GM12875 (cell line): ENCODE results near the gene VWF.

Experiments
- H3K4me3 ChIP-seq: one replicate; pipeline ENCODE4 v1.5.1; 2011; ENCODE audit warnings: low read depth, low read length, control low read depth
- TF ChIP-seq, protein P1 (sequence below): IDR thresholded peaks from 2 replicates; pipeline ENCODE4 v1.5.1; 2011; ENCODE audit warnings: low read depth, mild to moderate bottlenecking, control low read depth, inconsistent platforms, low read length, moderate library complexity, borderline replicate concordance; ENCODE audit not compliant: insufficient read depth

Gene VWF

DNA sequence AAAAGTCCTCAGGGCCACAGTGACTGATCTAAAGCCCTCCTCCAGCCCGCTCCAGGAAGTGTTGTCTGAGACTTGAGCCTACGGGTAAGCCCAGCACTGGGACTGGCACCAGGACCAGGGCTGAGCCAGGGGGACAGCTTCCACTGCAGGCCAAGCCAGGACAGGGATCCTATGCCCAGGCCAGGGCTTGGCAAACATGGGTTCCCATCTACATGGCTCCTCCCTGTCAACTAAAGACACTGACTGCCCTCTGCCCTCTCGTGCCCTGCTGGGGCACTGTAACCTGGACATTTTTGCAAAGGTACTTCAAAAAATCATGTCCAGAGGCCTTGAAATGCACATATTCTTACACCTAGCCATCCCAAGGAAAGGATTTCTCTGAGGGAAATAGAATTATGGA, 88.0 kb downstream of the VWF start:
- H3K4me3 ChIP-seq, result no peak overlapping the region
- TF ChIP-seq, protein P1, sequence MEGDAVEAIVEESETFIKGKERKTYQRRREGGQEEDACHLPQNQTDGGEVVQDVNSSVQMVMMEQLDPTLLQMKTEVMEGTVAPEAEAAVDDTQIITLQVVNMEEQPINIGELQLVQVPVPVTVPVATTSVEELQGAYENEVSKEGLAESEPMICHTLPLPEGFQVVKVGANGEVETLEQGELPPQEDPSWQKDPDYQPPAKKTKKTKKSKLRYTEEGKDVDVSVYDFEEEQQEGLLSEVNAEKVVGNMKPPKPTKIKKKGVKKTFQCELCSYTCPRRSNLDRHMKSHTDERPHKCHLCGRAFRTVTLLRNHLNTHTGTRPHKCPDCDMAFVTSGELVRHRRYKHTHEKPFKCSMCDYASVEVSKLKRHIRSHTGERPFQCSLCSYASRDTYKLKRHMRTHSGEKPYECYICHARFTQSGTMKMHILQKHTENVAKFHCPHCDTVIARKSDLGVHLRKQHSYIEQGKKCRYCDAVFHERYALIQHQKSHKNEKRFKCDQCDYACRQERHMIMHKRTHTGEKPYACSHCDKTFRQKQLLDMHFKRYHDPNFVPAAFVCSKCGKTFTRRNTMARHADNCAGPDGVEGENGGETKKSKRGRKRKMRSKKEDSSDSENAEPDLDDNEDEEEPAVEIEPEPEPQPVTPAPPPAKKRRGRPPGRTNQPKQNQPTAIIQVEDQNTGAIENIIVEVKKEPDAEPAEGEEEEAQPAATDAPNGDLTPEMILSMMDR, result no peak

DNA sequence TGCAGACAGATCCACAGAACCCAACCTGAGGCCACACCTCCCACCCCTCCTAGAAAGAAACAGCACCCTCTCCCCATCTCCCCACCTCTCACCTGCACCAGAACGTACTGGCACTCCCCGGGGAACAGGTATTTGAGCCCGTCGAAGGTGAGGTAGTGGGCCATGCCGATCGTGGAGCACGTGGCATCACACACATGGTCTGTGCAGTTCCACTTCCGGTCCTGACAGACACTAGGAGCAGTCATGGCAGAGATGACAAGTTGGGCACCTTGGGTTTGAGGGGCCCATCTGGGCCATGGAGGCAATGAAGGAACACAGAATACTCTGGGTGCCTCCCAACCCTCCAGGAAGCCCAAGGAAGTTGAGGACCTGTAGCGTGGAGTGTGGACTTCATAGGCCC, 89.9 kb downstream of the VWF start:
- no peak overlapping the region for H3K4me3 ChIP-seq
- TF ChIP-seq, protein P1, result no peak

DNA sequence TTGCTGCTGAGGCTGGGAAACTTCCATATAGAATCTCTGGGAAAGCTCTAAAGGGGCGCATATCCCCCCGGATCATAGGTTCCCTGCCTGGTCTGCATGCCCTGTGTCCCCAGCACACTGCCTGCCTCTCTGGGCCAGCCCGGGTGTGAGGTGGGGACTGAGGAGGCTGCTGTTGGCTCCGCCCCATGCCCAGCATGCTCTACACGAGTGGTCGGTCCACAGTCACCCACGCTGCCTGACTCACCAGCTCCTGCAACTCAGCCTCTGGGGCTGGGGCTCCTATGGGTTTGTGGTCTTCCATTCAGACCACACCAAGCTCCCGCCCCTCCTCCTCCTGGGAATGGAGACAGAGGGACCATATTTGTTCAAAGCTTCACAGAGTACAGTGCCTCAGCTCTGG, 90.9 kb downstream of the VWF start:
- no peak overlapping the region for H3K4me3 ChIP-seq
- TF ChIP-seq, protein P1, result no peak

DNA sequence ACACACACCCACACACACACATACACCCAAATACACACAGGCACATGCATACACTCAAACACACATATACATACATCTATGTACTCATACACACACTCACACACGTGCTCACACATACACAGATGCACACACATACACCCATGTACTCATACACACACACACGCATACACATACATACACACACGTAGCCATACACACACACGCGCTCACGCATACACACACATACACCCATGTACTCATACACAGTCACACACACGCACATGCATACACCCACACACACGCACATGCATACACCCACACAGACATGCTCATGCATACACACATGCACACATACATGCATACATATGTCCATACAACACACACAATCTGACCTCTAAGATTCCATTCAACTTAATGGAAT, 91.7 kb downstream of the VWF start:
- H3K4me3 ChIP-seq, result no peak overlapping the region
- TF ChIP-seq, protein P1, result no peak

DNA sequence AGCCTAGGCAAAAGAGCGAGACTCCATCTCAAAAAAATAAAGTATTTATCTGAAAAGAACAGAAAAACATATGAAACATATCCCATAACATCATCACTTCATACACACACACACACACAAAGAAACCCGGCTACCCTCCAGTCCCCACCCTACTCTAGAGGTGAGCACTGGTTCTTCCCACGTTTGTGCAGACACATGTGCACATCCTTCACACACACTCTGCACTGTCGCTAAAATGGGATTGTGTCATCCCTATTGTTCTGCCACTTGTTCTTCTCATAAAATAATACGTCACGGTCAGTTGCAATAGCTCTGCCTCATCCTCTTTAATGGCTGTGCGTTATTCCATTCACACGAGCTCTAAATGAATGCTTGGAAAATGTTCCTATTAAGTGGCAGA, 93.5 kb downstream of the VWF start:
- TF ChIP-seq, protein P1, result no peak
- no peak overlapping the region for H3K4me3 ChIP-seq

DNA sequence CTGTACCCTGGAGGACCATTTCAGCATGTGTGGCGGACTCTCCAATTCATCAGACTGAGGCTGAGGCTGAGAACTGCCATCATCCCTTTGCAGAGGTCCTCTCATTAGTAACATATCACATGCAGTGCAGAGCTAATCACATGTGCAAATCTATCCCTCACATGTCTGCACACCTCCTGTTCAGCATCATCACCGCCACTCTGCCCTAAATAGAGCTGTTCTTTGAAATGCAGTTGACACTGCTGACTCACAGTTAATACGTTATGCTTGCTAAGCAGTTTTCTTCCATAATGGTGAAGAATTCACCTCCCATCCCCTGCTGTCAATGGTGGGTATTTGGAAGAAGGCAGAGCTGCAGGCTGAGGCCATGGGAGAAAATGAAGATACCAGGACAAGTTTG, 94.4 kb downstream of the VWF start:
- TF ChIP-seq, protein P1, result no peak
- H3K4me3 ChIP-seq, result no peak overlapping the region

DNA sequence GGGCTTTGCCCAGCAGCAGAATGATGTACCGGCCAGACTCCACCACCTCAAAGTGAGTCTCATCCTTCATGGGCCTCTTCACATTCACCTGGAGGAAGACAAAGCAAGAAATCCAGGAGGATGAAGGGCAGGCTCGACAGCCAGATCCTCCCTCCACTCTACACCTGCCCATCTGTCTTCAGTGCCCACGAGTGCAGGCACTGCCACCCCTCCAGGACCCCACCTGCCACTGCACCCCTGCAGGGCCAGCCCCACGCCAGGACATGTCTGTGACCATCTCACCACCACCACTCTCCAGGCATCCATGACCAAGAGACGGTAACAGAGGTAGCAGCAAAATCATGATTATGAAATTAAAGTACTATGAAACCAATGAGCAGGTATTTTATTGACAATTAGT, 95.1 kb downstream of the VWF start:
- no peak overlapping the region for H3K4me3 ChIP-seq
- TF ChIP-seq, protein P1, result no peak
